ENCODE results near the gene TPST1. TPM values are rescaled to one million over a fixed set of nuclear protein-coding genes. Genes with fewer than 3 reads are reported as not detected.

The TPST1 gene
- total and polyA plus RNA-seq, 2 of the 8 experiments (the other 6 are each of a cell fraction or from before 2014, with no cell fraction given): 8.2 to 18.4 TPM

GRCh38 chr7:66307591-66308215 is 102.6 kb downstream of the TPST1 start (continued):
- TF ChIP-seq BCL11A (IDR thresholded peaks at IDR 0.05; ENCODE audit: low read depth in 2 of 2, low read length in 2 of 2) (no peak), GABPA (IDR thresholded peaks at IDR 0.05; ENCODE audit: borderline replicate concordance, insufficient read depth, low read length) (no peak)
- TF ChIP-seq, protein P1, sequence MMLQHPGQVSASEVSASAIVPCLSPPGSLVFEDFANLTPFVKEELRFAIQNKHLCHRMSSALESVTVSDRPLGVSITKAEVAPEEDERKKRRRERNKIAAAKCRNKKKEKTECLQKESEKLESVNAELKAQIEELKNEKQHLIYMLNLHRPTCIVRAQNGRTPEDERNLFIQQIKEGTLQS (IDR thresholded peaks at IDR 0.05; ENCODE audit: insufficient read depth, low read depth, low read length): no peak
- TF ChIP-seq, protein P2, sequence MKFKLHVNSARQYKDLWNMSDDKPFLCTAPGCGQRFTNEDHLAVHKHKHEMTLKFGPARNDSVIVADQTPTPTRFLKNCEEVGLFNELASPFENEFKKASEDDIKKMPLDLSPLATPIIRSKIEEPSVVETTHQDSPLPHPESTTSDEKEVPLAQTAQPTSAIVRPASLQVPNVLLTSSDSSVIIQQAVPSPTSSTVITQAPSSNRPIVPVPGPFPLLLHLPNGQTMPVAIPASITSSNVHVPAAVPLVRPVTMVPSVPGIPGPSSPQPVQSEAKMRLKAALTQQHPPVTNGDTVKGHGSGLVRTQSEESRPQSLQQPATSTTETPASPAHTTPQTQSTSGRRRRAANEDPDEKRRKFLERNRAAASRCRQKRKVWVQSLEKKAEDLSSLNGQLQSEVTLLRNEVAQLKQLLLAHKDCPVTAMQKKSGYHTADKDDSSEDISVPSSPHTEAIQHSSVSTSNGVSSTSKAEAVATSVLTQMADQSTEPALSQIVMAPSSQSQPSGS (IDR thresholded peaks at IDR 0.05; ENCODE audit: low read length): no peak

Data from H1 (cell line).